Inferior parietal cortex (tissue), 1 donor: ENCODE data around the gene CCL14.

Source experiments
- DNase-seq: peaks from one replicate; pipeline ENCODE4 v3.0.0-alpha.2; 2016; ENCODE audit errors: extremely low spot score

The CCL14 gene

DNA sequence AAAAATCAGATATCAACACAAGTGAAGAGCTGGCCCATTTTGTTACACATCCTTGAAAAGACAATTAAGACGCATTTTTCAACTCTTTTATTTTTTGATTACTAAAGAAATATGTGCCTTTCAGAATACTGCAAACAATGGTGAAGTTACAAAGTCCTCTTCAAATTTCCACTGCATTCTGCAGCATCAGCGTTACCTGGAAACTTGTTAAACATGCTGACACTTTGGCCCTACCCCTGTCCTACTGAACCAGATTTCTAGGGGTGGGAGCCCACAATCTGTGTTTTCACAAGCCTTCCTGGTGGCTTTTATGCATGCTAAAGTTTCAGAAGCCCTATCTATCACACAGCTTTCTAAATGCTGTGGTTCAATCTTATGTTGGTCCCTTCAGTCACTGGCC, 4.5 kb upstream of the CCL14 start:
- no peak for DNase-seq

DNA sequence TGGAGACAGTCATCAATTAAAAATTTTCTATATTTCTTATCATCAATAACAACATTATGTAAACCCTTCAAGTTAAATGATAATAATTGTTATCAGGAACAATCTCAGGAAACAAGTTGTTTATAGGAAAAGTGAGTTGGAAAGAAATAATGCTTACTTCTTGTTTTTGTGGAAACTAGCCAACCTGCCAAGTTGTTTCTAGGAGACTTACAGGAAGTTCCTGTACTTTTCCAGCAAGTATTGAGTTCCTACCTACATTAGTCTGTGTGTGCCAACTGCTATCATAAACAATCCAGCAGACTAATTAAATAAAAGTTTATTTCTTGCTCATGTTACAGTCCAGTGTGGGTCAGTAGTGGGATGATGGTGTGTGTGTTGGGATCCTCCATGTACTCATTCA, 1.6 kb upstream of the CCL14 start:
- no peak for DNase-seq

DNA sequence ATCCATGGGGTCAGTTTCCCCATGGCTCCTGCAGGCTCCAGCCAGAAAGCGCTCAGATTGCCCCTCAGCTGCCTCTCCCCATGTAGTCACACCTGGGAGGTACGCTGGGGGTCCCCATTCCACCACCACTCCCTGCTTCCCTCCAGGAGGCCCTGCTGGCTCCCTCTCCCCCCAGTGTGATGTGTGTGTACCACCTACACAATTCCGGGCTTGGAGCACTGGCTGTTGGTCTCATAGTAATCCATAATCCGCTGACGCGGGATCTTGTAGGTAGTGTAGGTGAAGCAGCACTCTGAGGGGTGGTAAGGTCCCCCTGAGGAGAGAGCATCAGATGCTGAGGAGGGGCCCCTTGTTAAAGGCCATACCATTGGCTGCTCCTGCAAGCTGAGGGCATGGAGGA, 2.4 kb downstream of the CCL14 start:
- no peak for DNase-seq

DNA sequence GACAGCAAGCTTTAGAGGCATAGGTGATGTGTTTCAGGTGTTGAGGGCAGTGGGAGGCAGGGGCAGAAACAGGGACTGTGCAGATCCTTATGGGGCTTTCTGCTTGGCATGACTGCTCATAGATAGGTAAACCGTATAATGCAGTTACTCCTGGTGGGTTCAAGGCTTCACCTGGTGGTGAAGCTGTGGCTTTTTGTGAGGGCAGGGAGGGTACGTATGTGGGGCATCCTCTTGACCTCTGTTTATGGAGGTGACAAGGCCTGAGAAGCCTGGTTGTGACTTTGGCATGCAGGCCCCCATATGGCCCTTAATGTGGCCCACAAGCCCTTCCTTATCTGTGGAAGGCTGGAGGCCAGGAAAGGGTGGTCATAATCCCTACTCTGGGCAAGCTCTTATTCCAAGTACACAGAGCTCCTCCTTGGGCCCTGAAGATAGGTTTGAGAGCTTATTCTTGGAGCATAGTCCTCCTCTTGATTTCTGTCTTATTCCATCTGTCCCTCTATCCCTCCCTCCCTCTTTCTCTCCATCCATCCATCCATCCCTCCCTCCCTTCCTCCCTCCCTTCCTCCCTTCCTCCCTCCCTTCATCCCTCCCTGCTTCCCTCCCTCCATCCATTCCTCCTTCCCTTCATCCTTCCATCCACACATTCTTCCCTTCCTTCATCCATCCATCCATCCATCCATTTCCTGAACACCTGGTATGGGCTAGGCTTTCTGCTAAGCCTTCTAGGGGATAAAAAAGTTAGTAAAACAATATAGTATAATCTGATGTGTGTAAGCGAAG, 3.9 kb downstream of the CCL14 start:
- no peak for DNase-seq

DNA sequence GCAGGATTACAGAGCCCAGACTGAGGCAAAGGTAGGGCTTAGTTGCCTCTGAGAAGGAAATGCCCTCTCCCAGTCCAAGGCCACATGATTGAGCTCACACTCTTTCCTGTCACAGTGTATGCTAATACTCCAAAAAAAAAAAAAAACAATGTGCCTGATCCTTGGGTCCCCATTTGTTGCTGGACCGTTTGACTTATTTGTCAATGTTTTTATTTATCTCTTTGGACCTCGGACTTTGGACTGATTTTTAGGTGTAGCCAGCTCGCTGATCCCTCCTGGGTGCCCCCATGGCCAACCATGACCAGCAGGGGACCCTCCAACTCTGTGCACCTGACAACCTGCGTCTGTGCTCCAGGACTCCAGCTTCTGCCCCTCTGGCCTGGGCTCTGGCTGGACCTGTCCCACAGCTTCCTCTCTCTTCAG, 4.6 kb downstream of the CCL14 start:
- no peak for DNase-seq

DNA sequence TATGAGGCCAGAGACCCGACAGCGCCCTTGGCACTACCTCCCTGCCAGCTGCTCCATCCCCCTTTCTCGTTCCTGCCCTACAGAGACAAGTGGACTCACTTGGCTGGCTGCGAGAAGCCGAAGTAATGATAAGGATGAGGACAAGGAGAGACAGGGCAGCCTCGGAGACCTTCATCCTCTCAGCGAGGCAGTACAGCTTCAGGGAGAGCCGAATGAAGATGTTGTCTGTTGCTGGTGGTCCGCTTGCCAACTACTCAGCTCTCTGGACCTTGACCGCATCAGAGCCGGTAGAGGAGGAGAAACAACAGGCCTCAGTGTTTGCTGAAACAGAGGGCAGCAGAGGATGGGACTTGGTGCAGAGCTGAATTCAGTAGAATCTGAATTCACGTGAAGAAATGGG, 5.3 kb downstream of the CCL14 start, which contains the start of gene CCL16:
Gene CCL16 (minus strand): TSS at position 252 of the 400 bp plus-strand sequence. CDS start 77 bp downstream, at position 175.
- DNase-seq, result no peak

DNA sequence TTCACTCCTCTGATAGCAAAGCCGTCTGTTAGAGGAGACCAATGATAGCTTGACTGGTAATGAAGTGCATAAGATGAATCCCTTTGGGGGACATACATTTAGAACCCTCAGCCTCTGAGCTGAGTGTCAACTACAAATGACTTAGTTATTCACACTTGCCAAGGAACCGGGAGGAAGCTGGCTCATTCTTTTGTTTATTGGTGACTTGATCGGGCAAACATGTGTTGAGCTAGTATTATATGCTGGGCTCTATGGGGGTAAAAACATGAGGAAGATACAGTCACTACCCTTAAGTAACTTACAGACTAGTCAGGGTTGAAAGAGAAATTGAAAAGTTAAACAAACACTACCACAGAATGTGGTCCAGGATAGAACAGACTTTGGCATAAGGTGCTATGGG, 8.2 kb downstream of the CCL14 start:
- DNase-seq, result no peak

DNA sequence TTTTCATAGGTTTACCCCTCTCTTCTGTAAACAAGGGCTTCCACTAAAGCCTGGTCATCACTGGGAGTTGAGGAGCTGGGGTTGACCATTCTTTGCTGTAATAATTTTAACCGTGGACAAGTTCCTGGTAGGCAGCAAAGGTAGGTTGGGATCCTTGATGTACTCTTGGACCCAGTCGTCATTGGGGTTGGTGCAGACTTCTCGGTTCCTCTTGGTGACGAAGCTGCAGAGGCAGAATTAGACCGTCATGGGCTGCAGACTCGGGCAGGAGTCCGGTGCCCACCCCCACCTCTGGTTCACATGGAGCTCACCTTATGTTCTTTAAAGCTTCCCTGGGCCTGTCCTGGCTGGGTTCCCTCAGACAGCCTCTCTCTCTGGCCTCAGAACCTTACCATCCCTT, 9.0 kb downstream of the CCL14 start:
- no peak for DNase-seq

DNA sequence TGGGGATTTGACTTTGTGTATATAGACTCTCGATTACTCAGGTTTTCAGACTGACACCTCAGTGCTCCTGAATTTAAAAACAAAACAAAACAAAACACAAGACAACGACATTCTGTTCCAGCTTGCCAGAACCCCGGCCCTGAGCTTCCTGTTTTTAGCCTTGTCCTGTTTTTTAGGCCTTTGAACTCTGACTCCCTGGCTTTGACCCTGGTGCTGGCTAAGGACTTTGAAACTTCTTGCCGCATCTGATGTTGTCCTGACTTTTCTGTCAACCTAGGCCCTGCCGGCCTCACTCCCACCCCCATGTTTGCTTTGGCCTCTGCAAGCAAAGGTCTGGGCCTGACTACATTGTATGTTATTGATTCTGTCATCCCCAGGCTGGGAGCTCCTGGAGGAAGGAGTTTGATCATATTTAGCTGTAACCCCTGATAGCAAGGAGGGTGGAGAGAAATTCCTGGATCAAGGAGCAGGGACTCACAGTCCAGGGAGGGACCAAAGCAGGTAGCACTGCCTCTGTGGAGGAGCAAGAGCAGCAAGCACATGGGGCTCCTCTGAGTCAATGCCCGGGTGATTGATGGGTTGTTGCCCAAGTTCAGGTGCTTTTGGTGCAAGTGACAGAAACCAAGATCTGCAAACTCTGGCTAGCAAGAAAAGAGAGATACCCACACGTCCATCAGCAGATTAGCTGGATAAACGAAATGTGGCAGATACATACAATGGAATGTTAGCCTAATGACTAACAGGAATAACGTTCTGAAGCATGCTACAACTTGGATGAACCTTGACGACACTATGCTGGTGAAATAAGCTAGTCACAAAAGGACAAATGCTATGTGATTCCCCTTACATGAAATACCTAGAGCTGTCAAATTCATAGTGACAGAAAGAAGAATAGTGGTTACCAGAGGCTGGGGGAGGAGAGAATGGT, 12.9 kb downstream of the CCL14 start:
- DNase-seq, result no peak

DNA sequence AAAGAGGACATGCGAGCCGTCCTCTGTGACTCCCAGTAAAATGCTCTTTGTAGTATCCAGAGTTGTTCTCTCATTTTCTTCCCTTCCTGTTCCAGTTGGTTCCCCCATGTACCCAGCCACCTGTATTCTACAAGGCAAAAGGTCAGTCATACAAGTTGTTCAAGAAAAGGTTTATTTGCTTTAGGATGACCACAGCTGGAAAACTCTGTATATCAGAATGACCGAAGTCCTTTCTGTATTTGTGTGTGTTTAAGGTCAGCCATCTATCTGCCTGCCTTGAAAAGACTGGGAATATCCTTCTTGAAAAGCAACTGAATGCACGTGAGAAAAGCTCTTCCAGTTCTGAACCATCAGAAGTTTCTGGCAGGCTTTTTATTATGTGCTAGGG, 13.6 kb downstream of the CCL14 start:
- DNase-seq, result no peak

DNA sequence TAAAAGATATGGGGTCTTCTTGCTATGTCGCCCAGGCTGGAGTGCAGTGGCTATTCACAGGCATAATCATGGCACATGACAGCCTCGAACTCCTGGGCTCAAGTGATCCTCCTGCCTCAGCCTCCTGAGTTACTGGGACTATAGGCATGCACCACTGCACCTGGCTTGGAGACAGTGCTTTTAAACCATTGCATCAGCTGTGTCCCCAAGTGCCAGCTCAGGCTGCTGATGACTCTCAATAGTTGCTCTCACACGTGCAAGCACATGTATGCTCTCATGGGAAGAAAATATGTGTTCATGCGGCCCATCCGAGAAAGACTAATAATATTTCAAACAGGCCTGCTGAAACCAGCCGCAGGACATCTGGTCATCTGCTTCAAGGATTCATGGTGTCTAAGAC, 14.0 kb downstream of the CCL14 start:
- no peak for DNase-seq

DNA sequence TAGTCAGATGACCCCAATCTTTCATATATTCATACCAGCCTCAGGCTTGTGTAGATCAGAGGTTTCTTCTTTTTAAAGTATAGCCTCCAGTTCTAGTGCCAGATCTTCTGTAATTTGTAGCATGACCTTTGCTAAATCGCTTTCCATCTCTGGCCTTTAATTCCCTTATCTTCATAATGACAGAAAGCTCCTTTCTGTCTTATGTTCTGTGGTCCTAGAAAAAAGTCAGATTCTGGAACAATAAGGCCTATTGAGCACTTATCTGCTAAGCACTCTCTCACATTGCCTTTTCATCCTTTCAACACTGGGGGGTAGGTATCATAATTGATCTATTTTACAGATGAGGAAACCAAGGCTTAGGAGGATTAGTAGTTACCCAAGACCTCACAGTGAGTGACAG, 14.5 kb downstream of the CCL14 start:
- no peak for DNase-seq

DNA sequence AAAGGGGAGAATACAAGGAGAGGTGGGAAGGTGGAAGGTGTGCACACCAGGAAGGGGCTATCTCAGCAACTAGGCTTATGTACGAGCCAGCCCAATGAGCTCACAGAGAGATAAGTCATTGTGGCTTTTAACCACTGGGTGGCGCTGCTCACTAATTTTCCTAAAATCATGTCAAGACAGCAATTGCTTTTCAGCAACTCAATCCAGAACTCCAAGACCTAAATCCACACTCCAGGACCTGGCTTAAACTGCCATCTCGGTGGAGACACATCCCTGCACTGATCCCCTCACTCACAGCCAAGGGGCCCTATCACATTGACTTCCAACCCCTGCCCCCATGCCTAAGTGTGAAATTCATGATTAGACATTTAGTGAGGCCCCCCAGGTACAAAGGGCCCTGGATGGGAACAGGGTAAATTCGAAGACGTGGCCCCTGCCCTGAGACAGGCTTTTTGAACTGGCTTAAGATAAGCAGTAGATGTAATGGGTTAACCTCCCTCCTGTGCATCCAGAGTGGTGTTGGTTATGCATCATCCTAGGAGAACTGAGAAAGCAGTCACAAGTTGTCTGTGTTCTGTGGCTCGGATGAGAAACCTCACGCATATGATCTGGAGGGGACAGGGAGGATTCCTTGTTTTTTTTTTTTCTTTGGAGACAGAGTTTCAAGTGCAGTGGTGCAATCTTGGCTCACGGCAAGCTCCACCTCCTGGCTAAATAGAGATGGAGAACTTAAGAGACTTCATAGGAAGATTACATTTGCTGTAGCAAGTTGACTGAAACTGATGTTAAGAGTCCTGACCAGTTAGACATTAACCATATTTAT, 16.8 kb downstream of the CCL14 start:
- peak; percentile 94 for DNase-seq

DNA sequence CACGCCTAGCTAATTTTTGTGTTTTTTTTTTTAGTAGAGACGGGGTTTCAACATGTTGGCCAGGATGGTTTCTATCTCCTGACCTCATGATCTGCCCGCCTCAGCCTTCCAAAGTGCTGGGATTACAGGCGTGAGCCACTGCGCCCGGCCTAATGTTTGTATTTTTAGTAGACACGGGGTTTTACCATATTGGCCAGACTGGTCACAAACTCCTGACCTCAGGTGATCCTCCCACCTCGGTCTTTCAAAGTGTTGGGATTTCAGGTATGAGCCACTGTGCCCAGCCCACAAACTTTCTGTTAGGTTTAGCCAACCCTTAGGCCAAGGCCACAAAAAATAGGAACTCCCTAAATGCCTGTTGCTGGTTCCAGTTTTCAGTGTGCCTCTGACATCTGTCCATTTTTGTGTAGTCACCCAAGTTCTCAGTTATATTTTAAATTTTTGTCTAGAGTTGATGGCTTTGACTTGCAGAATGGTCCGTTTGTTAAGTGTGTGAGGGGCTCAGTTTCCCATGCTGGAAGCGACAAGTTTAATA, 17.9 kb downstream of the CCL14 start:
- no peak for DNase-seq

DNA sequence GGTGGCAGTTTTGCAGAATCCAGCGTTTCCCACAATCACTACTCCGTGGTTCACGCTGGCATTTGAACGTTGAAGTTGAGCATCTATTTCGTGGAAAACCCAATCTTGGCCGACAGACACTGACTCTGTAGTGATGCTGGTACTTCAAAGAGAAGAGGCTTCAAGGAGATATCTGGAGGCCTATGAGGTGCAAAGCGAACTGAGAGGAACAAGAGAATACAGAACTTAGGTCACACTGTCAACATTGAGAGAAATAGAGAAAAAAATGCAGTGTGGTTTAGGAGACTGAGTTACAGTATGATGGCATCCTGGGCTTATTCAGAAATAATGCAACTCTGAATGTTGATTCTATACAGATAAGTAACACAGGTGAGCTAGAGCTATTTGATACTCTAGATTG, 21.3 kb downstream of the CCL14 start:
- DNase-seq, result no peak

DNA sequence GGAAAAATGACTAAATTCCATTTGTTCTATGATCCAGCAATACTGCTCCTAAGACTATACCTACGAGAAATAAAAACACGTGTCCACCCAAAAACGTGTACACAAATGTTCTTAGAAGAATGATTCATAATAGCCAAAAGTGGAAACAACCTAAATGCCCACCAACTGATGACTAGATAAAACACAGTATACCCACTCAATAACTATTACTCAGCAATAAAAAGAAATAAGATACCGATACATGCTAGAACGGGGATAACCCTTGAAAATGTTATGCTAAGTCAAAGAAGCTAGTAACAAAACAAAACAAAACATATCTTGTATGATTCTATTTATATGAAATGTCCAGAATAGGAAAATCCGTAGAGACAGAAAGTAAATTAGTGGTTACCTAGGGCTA, 22.9 kb downstream of the CCL14 start:
- no peak for DNase-seq

DNA sequence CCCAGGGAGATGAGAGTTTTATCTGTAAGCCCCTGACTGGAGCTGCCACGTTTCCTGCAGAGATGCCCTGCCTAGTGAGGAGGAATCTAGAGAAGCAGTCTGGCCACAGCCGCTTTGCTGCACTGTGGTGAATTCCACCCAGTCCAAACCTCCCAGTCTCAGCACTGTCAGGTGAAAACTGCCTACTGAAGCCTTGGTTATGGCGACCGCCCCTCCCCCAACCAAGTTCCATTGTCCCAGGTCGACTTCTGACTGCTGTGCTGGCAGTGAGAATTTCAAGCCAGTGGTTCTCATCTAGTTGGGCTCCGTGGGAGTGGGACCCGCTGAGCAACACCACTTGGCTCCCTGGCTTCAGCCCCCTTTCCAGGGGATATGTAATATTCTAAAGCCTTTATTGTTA, 32.8 kb downstream of the CCL14 start:
- DNase-seq, result no peak

DNA sequence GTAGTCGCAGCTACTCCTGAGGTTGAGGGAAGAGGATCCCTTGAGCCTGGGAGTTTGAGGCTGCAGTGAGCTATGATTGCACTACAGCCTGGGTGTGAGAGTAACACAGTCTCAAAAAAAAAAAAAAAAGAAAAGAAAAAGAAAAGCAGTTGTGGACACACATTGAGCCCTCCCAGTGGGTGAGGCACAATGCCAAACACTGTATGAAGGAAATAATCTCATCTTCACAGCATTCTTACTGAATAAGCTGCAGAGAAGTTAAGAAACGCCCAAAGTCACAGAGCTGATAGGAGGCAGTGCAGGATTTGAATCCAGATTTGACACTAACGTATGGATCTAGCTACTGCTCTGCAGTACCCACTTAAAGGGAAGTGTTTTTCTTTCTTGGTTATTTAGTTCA, 37.1 kb downstream of the CCL14 start:
- no peak for DNase-seq

DNA sequence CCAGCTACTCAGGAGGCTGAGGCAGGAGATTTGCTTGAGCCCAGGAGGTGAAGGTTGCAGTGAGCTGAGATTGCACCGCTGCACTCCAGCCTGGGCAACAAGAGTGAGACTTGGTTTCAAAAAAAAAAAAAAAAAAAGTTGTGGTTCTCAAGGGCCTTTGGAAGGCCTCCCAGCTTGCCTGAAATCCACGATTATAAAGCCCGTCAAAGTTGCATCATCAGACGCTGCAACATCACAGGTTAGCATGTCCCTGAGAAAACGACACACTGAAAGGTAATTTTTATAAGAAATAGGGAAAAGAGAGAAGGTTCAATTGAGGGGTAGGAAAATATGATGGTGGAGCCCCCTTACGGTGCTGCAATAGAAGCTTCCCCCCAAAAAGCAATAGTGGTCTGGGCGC, 38.4 kb downstream of the CCL14 start:
- DNase-seq, result no peak

DNA sequence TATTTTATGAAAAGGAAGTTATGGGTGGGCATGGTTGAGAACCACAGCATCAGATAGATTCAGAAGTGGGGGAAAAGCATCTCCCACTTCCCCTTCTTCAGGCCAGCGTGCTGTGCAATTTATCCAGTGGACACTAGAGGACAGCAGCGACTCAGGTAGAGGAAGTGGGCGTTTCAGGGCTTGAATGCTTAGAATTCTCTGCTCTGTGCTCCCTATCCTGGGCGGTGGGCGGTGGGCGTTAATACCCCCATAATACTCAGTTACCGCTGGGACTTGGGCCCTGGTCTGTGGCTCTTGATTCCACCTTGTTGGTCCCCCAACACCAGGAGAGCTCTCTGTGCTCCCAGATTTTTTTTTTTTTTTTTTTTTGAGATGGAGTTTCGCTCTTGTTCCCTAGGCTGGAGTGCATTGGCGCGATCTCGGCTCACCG, 39.4 kb downstream of the CCL14 start:
- peak; percentile 30 for DNase-seq

DNA sequence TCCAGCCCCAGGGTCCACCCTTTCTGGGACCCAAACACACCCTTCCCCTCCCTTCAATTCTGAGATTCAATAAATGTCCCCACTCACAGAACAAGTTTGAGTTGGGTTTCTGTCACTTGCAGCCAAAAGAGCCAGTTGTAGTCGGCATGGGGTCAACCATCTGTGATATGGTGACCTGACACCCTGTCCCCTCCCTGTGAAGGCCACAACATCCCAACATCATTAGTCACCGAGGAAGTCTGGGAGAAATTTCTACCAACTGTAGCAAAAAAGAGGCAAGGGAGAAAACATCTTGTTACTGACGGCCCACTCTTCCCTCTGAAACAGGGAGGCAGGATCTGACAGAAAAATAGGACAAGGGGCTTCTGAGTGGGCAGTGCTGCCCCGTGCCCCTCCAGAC, 42.4 kb downstream of the CCL14 start:
- DNase-seq, result no peak

DNA sequence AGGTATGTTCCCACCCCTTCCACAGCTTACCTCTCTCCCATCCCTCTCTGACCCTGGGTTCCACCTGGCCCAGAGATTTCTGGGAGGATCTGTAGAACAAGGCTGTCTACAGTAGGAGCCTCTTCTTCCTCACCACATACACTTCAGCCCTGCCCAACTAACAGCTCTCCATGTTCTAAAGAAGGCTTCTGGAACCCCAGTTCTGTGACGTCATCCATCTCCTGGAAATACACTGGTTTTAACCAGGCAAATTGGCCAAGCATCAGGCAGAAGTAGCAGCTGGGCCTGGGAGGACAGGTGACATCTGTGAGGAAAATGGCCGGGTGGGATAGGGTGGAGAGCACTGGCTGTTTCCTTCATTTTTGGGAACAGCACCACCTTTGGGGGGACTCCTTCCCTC, 43.0 kb downstream of the CCL14 start, which contains the start of gene LYZL6:
Gene LYZL6 (minus strand): TSS at position 177 of the 400 bp plus-strand sequence. CDS start 4,357 bp downstream, outside the sequence.
- no peak for DNase-seq
